HG03103 (cell line): ENCODE results near the gene LRFN5.
"Not testable (repeated sequence)": the region's sequence is repeated elsewhere in the genome, so short reads cannot be mapped to it uniquely, and the experiment has no call there.

ENCODE experiments used
- ATAC-seq: cut with Tn5 transposase; IDR thresholded peaks from one replicate; pipeline ENCODE4 v1.9.1; 2021; ENCODE audit warnings: low read depth; ENCODE audit not compliant: unreplicated experiment

The LRFN5 gene

GRCh38 chr14:41636492-41637392, 30.1 kb downstream of the LRFN5 start:
- no peak for ATAC-seq

- ATAC-seq, result no peak
These were observed 35.0 kb downstream of the LRFN5 start for GRCh38 chr14:41641690-41642089.

- ATAC-seq, result no peak
These were observed 35.7 kb downstream of the LRFN5 start for GRCh38 chr14:41642367-41642766.

GRCh38 chr14:41642789-41643188, 36.1 kb downstream of the LRFN5 start:
- ATAC-seq, result no peak

- ATAC-seq, result no peak
These were observed 37.9 kb downstream of the LRFN5 start for GRCh38 chr14:41644606-41645005.

GRCh38 chr14:41650802-41651201, 44.1 kb downstream of the LRFN5 start:
- no peak for ATAC-seq

GRCh38 chr14:41654196-41654595, 47.5 kb downstream of the LRFN5 start:
- no peak for ATAC-seq

- no peak for ATAC-seq
These were observed 56.2 kb downstream of the LRFN5 start for GRCh38 chr14:41662780-41663472.

- no peak for ATAC-seq
These were observed 56.8 kb downstream of the LRFN5 start for GRCh38 chr14:41663473-41663850.

- ATAC-seq, result no peak
These were observed 59.6 kb downstream of the LRFN5 start for GRCh38 chr14:41666301-41666700.

- no peak for ATAC-seq
These were observed 61.7 kb downstream of the LRFN5 start for GRCh38 chr14:41668356-41668755.

- not testable (repeated sequence) for ATAC-seq
These were observed 66.9 kb downstream of the LRFN5 start for GRCh38 chr14:41673601-41674000.

- ATAC-seq, result not testable (repeated sequence)
These were observed 67.9 kb downstream of the LRFN5 start for GRCh38 chr14:41674511-41674971.

- ATAC-seq, result no peak
These were observed 92.8 kb downstream of the LRFN5 start for GRCh38 chr14:41699486-41699885.

GRCh38 chr14:41718477-41719166, 111.9 kb downstream of the LRFN5 start:
- ATAC-seq, result no peak

GRCh38 chr14:41739203-41739602, 132.5 kb downstream of the LRFN5 start:
- ATAC-seq, result no peak

- no peak for ATAC-seq
These were observed 136.5 kb downstream of the LRFN5 start for GRCh38 chr14:41743140-41743539.

- peak; percentile 89 for ATAC-seq
These were observed 142.8 kb downstream of the LRFN5 start for GRCh38 chr14:41749429-41749828.

- not testable (repeated sequence) for ATAC-seq
These were observed 143.9 kb downstream of the LRFN5 start for GRCh38 chr14:41750575-41750974.

- no peak for ATAC-seq
These were observed 151.5 kb downstream of the LRFN5 start for GRCh38 chr14:41758011-41758665.

- ATAC-seq, result no peak
These were observed 154.5 kb downstream of the LRFN5 start for GRCh38 chr14:41761204-41761603.
